NCI-H2029 (cell line): ENCODE data around the gene AEBP2.
"Not testable (repeated sequence)": the region's sequence is repeated elsewhere in the genome, so short reads cannot be mapped to it uniquely, and the experiment has no call there.

Source experiments
- DNase-seq: peaks from one replicate; lab custom pipeline; 2025; lab: John Stamatoyannopoulos, UW

The AEBP2 gene

GRCh38 chr12:19454837-19455236, 15.5 kb downstream of the AEBP2 start:
- no peak for DNase-seq

DNA sequence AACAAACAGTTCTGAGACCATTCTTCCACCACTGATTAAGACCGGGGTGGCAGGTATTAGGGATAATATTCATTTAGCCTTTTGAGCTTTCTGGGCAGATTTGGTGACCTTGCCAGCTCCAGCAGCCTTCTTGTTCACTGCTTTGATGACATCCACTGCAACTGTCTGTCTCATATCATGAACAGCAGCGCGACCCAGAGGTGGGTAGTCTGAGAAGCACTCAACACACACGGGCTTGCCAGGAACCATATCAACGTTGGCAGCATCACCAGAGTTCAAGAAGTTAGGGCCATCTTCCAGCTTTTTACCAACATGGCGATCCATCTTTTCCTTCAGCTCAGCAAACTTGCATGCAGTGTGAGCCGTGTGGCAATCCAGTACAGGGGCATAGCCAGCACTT, 16.9 kb downstream of the AEBP2 start:
- DNase-seq: no peak

DNA sequence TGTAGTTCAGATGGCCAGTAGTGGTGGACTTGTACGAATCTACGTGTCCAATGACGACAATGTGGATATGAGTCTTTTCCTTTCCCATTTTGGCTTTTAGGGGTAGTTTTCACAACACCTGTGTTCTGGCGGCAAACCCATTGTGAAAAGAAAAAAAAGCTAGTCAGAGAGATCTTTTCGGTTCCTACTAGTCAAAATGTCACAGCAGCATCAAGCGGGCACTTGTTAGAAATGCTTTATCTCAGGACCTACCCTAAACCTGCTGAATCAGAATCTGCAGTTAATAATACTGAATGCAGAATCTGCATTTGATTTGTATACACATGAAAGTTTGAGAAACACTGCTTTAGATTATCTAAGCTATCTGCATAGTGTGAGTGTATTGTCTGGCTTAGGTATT, 18.3 kb downstream of the AEBP2 start:
- DNase-seq: no peak

GRCh38 chr12:19458733-19459132, 19.4 kb downstream of the AEBP2 start:
- no peak for DNase-seq

GRCh38 chr12:19461999-19462398, 22.7 kb downstream of the AEBP2 start:
- DNase-seq: no peak

- DNase-seq: no peak
These were observed 23.1 kb downstream of the AEBP2 start for GRCh38 chr12:19462406-19462805.

GRCh38 chr12:19464192-19464580, 24.9 kb downstream of the AEBP2 start:
- DNase-seq: no peak

GRCh38 chr12:19465711-19466110, 26.4 kb downstream of the AEBP2 start:
- no peak for DNase-seq

DNA sequence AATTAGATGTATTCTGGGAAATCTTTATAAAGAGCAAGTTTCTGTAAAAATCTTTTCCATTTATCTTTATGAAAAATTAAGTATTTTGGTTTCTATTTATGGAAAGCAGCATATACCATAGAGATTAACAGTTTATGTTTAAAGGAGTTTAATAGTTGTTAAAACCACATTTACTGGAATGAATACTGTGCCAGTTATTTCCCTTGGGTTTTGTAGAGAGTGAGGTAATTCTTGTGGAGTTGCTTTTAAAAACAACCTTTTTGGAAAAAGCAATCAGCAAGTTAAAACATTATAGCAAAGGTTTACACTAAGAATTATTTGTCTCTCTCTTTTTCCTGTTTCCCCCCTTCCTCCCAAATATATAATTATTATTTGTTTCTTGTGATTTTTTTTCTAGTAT, 34.9 kb downstream of the AEBP2 start:
- DNase-seq: no peak

DNA sequence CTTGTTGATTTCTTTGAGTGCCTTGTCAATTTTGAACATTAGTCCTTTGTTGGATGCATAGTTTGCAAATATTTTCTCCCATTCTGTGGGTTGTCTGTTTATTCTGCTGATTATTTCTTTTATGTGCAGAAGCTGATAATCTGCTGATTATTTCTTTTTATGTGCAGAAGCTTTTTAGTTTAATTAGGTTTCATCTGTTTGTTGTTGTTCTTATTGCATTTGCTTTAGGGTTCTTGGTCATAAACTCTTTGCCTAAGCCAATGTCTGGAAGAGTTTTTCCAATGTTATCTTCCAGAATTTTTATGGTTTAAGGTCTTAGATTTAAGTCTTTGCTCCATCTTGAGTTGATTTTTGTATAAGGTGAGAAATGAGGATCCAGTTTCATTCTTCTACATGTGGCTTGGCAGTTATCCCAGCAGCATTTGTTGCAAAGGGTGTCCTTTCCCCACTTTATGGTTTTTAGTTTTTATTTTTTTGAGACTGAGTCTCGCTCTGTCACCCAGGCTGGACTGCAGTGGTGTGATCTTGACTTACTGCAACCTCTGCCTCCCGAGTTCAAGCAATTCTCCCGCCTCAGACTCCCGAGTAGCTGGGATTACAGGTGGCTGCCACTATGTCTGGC, 36.7 kb downstream of the AEBP2 start:
- DNase-seq: not testable (repeated sequence)

- no peak for DNase-seq
These were observed 37.8 kb downstream of the AEBP2 start for GRCh38 chr12:19477071-19477470.

- DNase-seq: no peak
These were observed 41.2 kb downstream of the AEBP2 start for GRCh38 chr12:19480459-19480858.

GRCh38 chr12:19482036-19482435, 42.7 kb downstream of the AEBP2 start:
- no peak for DNase-seq

- DNase-seq: no peak
These were observed 43.3 kb downstream of the AEBP2 start for GRCh38 chr12:19482551-19483109.

DNA sequence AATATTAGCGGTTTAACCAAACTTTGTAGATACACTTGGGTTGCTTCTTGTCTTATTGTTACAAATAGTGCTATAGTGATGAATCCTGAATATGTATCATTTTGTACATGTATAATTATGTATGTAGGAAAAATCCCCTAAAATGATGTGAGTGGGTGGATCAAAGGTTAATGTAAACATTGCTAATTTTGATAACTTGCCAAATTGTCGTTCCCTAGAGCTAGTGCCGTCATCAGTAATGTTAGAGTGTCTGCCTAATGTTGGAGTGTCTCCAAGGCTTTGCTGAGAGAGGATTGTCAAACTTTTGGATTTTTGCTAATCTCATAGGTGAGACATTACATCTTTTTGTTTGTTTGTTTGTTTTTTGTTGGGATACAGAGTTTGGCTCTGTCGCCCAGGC, 44.4 kb downstream of the AEBP2 start:
- DNase-seq: peak; percentile 4

- DNase-seq: no peak
These were observed 45.4 kb downstream of the AEBP2 start for GRCh38 chr12:19484738-19485137.

GRCh38 chr12:19485240-19485639, 45.9 kb downstream of the AEBP2 start:
- no peak for DNase-seq

DNA sequence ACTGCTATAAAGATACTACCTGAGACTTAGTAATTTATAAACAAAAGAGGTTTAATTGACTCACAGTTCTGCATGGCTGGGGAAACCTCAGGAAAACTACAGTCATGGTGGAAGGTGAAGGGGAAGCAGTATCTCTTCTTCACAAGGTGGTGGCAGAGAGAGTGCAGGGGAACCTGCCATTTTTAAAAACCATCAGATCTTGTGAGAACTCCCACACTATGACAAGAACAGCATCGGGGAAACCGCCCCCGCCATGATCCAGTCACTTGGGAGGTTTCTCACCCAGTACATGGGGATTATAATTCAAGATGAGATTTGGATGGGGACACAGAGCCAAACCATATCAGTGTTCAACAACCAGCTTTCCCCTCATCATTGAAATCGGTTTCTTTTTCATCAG, 49.9 kb downstream of the AEBP2 start:
- no peak for DNase-seq

GRCh38 chr12:19490908-19491307, 51.6 kb downstream of the AEBP2 start:
- no peak for DNase-seq

GRCh38 chr12:19491863-19492262, 52.6 kb downstream of the AEBP2 start:
- DNase-seq: no peak

- DNase-seq: no peak
These were observed 57.1 kb downstream of the AEBP2 start for GRCh38 chr12:19496219-19496878.

DNA sequence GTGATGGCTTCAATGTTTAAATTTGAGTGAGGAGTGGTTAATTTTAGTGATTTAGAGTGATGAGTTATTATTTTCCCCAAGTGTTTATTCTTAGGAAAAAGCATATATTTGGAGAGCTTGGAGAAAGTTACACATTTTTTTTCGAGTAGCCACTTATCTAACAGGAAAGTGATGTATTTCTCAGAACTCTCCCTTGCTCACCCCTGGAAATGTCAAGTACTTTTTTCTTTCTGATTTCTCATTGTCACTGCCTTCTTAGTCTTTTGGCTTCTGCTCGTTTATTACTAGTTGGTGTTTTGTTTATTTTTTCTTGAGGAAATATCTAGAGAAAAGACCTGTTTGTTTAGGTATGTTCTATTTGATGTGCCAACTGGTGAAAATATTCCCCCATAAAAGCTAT, 58.8 kb downstream of the AEBP2 start:
- no peak for DNase-seq

DNA sequence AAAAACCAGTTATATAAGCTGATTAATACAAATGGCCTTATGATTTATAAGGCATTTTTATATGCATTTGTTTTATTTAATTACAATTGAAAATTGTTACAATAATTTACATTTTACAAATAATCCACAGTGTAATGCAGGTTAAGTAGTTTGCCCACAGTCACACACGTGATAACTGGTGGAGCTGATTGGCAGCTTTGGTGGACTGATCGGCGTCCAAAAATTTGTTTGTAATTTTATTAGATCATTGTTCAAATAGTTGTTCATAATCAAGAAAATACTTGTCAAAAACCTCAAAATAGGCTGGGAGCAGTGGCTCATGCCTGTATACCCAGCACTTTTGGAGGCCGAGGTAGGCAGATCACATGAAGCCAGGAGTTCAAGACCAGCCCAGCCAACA, 59.7 kb downstream of the AEBP2 start:
- no peak for DNase-seq

GRCh38 chr12:19506497-19506896, 67.2 kb downstream of the AEBP2 start:
- DNase-seq: no peak
